Effector CD8-positive, alpha-beta T cell (primary cell): ENCODE measurements around the gene TMEM128.
A peak's percentile ranks its signal among the peaks of the same experiment; 100 is the strongest.
"Not testable (repeated sequence)": the region's sequence is repeated elsewhere in the genome, so short reads cannot be mapped to it uniquely, and the experiment has no call there.

Source experiments
- DNase-seq: peaks from one replicate; lab custom pipeline; 2025; lab: John Stamatoyannopoulos, UW
- total RNA-seq, 4 experiments: gene quantifications; one replicate each; lab custom pipeline; 2026; lab: John Stamatoyannopoulos, UW

TMEM128 gene
- total RNA-seq: 14.2 to 20.7 (median 19.5) reads per million in 4 experiments

GRCh38 chr4:4248029-4248884 lies at the start of gene TMEM128:
Gene TMEM128 (minus strand): TSS chr4:4248223. CDS start chr4:4248202, 21 bp downstream.
- peak; percentile 80 for DNase-seq

GRCh38 chr4:4296283-4296846 lies 48.3 kb upstream of the TMEM128 start:
- DNase-seq: no peak

DNA sequence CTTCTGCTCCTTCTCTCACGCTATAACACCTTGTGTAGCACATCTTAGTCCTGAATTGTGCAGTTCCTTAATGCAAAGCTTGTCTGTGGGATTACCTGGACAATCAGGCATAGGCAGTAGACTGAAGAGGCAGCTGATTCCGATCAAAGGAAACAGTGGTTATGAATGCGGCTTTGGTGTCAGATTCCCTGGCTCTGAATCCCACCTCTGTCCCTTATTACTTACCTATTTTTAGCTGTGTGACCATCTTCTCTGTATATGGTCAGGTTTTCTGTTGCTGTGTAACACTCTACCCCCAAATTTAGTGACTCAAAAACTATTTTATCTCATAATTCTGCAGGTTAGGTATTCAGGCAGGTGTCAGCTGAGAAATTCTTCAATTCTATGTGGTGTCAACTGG lies 45.3 kb upstream of the TMEM128 start:
- DNase-seq: no peak

DNA sequence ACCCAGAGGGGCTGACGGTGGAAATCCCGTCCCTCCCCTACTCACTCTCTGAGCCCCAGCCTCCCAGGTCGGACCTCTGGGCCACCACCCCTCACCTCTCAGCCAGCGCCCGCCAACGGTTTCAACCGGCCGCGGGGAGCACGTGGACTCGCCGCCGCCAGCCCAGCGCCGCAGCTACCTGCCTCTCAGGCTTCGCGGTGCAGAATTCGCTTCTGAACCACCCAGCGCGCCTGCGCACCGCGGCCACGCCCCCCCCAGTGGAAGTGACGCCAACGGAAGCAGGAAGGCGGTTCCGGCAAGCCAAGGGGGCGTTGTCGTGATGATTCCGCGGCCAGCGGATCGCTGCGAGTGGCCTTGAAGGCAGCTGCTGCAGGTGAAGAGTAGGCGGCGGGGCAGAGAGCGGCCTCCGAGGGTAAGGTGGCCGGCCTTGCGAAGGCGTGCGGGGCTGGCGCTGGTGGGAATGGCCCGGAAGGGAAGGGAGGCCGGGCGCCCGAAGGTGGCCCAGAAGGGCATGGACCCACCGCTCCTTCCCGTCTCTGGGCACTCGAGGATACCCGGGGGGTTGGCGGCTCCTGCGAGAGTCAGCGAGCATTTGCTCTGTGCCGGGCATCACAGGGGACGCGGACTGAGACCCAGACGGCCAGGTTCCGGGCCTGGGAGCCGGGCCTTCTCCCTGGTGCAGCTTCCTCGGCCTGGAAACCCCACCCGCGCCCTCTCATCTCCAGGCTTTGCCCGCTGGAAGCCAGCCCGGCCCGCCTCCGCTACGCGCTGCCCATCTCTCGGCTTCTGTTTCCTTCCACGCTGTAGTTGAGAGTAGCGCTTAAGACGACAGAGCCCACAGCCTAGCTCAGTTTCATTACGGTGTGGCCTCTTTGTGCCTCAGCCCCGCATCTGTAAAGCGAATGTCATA lies 42.2 kb upstream of the TMEM128 start, which contains the start of the genes LYAR and ZBTB49:
Gene LYAR, minus strand, starts transcription at position 214 of the 910 bp plus-strand sequence. CDS start 6,412 bp downstream, outside the sequence.
Gene ZBTB49, plus strand, starts transcription at position 311 of the 910 bp plus-strand sequence. CDS start 9,695 bp downstream, outside the sequence.
- peak; percentile 97 for DNase-seq

- DNase-seq: no peak
Observed at GRCh38 chr4:4289597-4289940, 41.5 kb upstream of the TMEM128 start.

GRCh38 chr4:4289055-4289454 lies 41.0 kb upstream of the TMEM128 start:
- no peak for DNase-seq

DNA sequence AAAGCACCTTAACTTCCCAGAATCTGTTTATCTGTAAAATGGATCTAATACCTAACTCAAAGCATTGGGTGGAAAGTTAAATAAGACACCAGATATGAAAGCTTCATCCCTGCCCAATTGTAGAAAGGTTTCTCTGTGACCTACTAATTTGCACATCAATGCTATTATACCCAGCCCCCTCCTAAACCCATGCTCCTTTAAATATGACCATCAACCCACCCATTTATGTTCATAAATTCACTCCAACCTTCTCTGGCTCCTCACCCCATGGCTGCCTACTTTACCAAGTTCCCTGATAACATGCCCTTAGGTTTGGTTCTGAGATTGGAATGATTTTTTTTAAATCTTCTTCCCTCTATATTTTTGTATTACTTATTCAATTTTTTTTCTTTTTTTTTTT lies 40.1 kb upstream of the TMEM128 start:
- DNase-seq: no peak

DNA sequence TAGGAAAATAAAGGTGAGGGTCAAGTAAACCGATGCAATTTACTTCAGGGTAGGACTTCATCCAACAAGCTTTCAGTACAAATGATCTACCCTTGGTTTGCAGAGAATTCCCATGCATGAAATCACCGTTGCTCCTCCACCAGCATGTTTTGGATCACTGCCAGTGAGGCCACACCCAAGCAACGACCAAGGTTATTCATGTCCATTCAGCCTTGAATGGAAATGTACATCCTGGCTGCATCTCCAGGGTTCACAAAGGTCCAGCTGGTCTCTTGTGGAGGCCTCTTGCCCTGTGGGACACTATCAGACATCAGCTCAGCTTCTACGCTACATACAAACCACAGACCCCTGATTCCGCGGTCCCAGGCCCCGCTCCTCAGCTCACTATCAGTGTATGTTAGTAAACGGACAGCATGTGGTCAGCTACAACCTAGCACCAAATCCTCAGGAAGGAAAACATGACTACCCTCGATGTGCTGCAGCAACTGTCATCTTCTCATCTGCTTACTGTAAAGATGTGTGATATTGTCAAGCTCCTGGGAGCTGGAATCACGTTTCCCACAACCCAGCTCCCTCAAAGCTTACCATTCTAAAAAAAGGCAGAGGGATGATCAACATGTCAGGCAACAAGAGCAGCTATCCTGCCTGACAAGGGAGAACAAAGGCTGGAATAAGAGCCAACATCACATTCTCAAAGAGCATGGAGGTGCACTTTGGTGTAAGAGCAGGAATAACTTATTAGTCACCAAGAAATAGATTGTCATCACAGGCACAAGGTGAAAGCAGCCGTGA lies 37.0 kb upstream of the TMEM128 start:
- DNase-seq: no peak

- DNase-seq: no peak
Observed at GRCh38 chr4:4281787-4282186, 33.8 kb upstream of the TMEM128 start.

DNA sequence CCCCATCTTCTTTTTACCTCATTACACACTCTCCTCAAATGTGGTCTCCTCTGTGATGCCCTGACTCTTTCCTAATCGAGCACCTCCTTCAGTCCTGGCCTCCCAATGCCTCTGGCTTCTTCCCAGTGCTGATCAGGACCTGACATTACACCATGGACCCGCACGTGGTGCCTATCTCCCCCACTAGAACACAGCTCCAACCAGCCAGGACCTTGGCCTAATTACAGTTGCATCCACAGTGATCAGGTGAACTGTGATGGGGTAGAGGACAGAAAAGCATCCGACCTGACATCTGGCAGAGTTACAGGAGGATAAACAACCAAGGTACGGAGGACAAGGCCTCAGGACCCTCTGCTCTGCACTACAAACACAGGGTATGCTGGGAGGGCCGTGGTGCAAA lies 29.5 kb upstream of the TMEM128 start:
- no peak for DNase-seq

GRCh38 chr4:4274226-4274625 lies 26.2 kb upstream of the TMEM128 start:
- DNase-seq: no peak

- DNase-seq: no peak
Observed at GRCh38 chr4:4271912-4272311, 23.9 kb upstream of the TMEM128 start.

GRCh38 chr4:4270529-4270928 lies 22.5 kb upstream of the TMEM128 start:
- no peak for DNase-seq

DNA sequence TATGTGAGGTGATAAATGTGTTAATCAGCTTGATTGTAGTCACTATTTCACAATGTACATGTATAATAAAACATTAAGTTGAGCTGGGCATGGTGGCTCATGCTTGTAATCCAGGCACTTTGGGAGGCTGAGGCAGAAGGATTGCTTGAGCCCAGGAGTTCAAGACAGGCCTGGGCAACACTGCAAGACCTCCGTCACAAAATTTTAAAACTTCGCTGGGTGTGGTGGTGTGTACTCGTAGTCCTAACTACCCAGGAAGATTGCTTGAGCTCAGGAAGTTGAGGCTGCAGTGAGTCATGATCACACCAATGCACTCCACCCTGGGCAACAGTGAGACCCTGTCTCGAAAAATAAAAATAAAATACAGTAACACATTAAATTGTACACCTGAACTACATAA lies 21.8 kb upstream of the TMEM128 start:
- no peak for DNase-seq

- no peak for DNase-seq
Observed at GRCh38 chr4:4269331-4269731, 21.3 kb upstream of the TMEM128 start.

DNA sequence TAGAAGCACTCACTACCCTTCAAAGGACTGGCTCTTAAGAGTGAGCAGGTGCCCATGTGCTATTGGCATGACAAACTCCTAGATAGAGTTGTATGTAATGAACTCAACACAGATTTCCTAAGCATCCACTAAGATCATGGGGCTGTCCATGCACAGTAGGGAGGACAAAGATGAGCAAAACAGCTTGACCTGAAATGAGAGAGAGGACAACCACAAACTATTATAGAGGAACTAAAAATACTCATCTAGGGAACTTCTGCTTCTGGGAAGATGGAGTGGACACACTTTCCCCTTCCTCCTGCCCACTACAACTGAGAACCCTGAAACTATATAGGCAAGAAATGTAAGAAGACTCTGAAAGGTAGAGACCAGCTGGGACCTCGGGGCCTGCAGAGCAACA lies 20.8 kb upstream of the TMEM128 start:
- no peak for DNase-seq

GRCh38 chr4:4267981-4268380 lies 20.0 kb upstream of the TMEM128 start:
- no peak for DNase-seq

GRCh38 chr4:4260185-4260751 lies 12.2 kb upstream of the TMEM128 start:
- DNase-seq: no peak

- DNase-seq: no peak
Observed at GRCh38 chr4:4259484-4260100, 11.6 kb upstream of the TMEM128 start.

GRCh38 chr4:4257705-4258104 lies 9.7 kb upstream of the TMEM128 start:
- DNase-seq: not testable (repeated sequence)

GRCh38 chr4:4256799-4257198 lies 8.8 kb upstream of the TMEM128 start:
- no peak for DNase-seq
